Stimulated activated CD4-positive, alpha-beta T cell treated with anti-CD3 and anti-CD28 coated beads, Interleukin-2, amount 100 ng/mL, for 48 hours (primary cell): ENCODE data around the gene SLC15A4.

Experiments used
- DNase-seq, 2 donors: peaks; one replicate each; pipeline ENCODE4 v3.0.0-alpha.2; 2020

Gene SLC15A4

GRCh38 chr12:128745772-128746689, 77.7 kb downstream of the SLC15A4 start:
- no peak for DNase-seq

DNA sequence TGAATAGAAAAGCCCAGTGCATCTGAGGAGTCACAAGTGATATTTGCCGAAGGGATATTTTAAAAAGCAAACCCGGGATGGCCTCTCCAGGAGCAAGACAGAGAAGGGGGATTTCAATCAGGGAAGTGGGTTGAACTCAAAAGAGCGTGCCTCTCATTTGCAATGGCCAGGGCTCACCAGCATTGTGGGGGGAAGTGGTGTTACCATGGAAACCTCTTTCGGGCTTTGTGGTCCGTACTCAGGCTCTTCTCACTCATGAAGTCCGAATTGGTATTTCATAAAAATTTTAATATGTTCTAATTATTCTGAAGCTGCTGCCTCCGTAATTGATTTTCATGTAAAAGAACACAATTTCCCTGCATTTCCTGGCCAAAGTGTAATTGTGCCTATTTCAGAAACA, 79.8 kb downstream of the SLC15A4 start:
- DNase-seq: no peak
